Measurements from ENCODE around the gene TMEM97.

DNA sequence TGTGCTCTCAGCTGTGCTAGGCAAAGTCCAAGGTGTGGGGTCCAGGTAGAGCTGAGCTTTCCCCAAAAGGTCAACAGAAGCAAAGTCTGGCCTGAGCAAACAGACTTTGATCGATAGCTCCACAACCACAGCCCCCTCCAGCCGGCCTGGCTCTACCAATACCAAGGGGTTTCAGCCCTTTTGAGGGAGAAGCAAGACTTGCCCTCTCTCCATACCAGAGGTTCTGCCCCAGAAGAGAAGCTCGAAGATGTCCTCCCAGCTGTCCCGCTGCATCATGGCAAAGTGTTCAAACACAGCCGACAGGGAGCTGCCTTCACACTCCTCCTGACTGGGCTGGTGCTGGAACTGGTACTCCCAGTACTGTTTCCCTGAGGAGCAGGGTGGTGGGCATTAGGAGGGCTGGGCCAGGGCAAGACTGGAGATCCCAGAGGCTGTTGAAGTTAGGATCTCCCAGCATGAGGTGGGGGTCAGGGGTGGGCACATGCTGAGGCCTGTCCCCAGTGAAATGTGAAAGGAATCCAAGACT is 49.4 kb downstream of the TMEM97 start:
- TF ChIP-seq, protein P1, sequence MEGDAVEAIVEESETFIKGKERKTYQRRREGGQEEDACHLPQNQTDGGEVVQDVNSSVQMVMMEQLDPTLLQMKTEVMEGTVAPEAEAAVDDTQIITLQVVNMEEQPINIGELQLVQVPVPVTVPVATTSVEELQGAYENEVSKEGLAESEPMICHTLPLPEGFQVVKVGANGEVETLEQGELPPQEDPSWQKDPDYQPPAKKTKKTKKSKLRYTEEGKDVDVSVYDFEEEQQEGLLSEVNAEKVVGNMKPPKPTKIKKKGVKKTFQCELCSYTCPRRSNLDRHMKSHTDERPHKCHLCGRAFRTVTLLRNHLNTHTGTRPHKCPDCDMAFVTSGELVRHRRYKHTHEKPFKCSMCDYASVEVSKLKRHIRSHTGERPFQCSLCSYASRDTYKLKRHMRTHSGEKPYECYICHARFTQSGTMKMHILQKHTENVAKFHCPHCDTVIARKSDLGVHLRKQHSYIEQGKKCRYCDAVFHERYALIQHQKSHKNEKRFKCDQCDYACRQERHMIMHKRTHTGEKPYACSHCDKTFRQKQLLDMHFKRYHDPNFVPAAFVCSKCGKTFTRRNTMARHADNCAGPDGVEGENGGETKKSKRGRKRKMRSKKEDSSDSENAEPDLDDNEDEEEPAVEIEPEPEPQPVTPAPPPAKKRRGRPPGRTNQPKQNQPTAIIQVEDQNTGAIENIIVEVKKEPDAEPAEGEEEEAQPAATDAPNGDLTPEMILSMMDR (conservative IDR thresholded peaks at IDR 0.05; ENCODE audit: low read depth in 2 of 2): no peak
- no peak for TF ChIP-seq POLR2AphosphoS5 (IDR thresholded peaks at IDR 0.05; ENCODE audit: low read depth)
- TF ChIP-seq, protein P2, sequence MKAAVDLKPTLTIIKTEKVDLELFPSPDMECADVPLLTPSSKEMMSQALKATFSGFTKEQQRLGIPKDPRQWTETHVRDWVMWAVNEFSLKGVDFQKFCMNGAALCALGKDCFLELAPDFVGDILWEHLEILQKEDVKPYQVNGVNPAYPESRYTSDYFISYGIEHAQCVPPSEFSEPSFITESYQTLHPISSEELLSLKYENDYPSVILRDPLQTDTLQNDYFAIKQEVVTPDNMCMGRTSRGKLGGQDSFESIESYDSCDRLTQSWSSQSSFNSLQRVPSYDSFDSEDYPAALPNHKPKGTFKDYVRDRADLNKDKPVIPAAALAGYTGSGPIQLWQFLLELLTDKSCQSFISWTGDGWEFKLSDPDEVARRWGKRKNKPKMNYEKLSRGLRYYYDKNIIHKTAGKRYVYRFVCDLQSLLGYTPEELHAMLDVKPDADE (IDR thresholded peaks at IDR 0.05): no peak
- no peak for TF ChIP-seq ZNF331 (CRISPR knock-in tag; IDR thresholded peaks at IDR 0.05; ENCODE audit: low read depth)
- no peak for TF ChIP-seq EZH2 (IDR thresholded peaks at IDR 0.05; ENCODE audit: low read depth, unreplicated experiment)
- TF ChIP-seq, protein P3, sequence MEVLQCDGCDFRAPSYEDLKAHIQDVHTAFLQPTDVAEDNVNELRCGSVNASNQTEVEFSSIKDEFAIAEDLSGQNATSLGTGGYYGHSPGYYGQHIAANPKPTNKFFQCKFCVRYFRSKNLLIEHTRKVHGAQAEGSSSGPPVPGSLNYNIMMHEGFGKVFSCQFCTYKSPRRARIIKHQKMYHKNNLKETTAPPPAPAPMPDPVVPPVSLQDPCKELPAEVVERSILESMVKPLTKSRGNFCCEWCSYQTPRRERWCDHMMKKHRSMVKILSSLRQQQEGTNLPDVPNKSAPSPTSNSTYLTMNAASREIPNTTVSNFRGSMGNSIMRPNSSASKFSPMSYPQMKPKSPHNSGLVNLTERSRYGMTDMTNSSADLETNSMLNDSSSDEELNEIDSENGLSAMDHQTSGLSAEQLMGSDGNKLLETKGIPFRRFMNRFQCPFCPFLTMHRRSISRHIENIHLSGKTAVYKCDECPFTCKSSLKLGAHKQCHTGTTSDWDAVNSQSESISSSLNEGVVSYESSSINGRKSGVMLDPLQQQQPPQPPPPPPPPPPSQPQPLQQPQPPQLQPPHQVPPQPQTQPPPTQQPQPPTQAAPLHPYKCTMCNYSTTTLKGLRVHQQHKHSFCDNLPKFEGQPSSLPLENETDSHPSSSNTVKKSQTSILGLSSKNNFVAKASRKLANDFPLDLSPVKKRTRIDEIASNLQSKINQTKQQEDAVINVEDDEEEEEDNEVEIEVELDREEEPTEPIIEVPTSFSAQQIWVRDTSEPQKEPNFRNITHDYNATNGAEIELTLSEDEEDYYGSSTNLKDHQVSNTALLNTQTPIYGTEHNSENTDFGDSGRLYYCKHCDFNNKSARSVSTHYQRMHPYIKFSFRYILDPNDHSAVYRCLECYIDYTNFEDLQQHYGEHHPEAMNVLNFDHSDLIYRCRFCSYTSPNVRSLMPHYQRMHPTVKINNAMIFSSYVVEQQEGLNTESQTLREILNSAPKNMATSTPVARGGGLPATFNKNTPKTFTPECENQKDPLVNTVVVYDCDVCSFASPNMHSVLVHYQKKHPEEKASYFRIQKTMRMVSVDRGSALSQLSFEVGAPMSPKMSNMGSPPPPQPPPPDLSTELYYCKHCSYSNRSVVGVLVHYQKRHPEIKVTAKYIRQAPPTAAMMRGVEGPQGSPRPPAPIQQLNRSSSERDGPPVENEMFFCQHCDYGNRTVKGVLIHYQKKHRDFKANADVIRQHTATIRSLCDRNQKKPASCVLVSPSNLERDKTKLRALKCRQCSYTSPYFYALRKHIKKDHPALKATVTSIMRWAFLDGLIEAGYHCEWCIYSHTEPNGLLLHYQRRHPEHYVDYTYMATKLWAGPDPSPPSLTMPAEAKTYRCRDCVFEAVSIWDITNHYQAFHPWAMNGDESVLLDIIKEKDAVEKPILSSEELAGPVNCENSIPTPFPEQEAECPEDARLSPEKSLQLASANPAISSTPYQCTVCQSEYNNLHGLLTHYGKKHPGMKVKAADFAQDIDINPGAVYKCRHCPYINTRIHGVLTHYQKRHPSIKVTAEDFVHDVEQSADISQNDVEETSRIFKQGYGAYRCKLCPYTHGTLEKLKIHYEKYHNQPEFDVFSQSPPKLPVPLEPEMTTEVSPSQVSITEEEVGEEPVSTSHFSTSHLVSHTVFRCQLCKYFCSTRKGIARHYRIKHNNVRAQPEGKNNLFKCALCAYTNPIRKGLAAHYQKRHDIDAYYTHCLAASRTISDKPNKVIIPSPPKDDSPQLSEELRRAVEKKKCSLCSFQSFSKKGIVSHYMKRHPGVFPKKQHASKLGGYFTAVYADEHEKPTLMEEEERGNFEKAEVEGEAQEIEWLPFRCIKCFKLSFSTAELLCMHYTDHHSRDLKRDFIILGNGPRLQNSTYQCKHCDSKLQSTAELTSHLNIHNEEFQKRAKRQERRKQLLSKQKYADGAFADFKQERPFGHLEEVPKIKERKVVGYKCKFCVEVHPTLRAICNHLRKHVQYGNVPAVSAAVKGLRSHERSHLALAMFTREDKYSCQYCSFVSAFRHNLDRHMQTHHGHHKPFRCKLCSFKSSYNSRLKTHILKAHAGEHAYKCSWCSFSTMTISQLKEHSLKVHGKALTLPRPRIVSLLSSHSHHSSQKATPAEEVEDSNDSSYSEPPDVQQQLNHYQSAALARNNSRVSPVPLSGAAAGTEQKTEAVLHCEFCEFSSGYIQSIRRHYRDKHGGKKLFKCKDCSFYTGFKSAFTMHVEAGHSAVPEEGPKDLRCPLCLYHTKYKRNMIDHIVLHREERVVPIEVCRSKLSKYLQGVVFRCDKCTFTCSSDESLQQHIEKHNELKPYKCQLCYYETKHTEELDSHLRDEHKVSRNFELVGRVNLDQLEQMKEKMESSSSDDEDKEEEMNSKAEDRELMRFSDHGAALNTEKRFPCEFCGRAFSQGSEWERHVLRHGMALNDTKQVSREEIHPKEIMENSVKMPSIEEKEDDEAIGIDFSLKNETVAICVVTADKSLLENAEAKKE (CRISPR knock-in tag; IDR thresholded peaks at IDR 0.05): no peak
- TF ChIP-seq NANOG (IDR thresholded peaks at IDR 0.05; ENCODE audit: borderline replicate concordance): no peak
- TF ChIP-seq EZH2phosphoT487 (IDR thresholded peaks at IDR 0.05; ENCODE audit: unreplicated experiment): no peak
- TF ChIP-seq STAT1 (IDR thresholded peaks at IDR 0.05; ENCODE audit: unreplicated experiment): no peak
- TF ChIP-seq, protein P4, sequence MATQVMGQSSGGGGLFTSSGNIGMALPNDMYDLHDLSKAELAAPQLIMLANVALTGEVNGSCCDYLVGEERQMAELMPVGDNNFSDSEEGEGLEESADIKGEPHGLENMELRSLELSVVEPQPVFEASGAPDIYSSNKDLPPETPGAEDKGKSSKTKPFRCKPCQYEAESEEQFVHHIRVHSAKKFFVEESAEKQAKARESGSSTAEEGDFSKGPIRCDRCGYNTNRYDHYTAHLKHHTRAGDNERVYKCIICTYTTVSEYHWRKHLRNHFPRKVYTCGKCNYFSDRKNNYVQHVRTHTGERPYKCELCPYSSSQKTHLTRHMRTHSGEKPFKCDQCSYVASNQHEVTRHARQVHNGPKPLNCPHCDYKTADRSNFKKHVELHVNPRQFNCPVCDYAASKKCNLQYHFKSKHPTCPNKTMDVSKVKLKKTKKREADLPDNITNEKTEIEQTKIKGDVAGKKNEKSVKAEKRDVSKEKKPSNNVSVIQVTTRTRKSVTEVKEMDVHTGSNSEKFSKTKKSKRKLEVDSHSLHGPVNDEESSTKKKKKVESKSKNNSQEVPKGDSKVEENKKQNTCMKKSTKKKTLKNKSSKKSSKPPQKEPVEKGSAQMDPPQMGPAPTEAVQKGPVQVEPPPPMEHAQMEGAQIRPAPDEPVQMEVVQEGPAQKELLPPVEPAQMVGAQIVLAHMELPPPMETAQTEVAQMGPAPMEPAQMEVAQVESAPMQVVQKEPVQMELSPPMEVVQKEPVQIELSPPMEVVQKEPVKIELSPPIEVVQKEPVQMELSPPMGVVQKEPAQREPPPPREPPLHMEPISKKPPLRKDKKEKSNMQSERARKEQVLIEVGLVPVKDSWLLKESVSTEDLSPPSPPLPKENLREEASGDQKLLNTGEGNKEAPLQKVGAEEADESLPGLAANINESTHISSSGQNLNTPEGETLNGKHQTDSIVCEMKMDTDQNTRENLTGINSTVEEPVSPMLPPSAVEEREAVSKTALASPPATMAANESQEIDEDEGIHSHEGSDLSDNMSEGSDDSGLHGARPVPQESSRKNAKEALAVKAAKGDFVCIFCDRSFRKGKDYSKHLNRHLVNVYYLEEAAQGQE (IDR thresholded peaks at IDR 0.05; ENCODE audit: unreplicated experiment): no peak
- no peak for TF ChIP-seq JUNB (IDR thresholded peaks at IDR 0.05; ENCODE audit: unreplicated experiment)

All from GM23338 (cell line).